Measurements from ENCODE around the gene SIK2.
"Not testable (repeated sequence)": the region's sequence is repeated elsewhere in the genome, so short reads cannot be mapped to it uniquely, and the experiment has no call there.

Gene SIK2

DNA sequence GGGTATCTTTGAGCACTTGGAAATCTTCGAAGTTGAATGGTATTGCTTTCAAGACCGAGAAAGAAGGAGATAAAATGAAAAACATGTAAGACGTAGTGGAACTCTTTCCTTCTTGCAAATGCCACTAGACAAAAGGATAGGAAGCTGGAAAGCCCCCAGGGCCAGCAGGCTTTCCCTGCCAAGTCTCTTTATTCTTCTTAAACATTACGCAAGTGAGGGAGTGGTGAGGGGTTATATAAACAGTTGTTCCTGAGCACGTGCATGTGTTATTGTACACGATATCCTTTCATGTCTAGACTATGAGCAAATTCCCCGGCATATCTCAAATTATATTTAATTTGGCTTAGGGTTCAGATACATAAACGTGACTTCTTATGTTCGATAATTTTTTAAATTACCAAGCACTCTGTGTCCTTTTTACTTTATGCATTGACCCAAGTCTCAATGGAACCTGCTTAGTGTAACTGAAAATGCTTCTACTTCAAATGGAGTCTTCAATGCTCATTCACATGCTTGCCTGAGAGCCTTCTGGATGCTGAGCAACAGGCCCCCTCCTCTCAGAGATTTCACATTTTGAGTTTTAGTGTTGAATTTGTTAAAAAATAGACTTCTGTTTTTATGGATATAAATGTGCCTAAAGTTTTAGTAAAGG is 104.9 kb downstream of the SIK2 start:
- DNase-seq, result no peak

DNA sequence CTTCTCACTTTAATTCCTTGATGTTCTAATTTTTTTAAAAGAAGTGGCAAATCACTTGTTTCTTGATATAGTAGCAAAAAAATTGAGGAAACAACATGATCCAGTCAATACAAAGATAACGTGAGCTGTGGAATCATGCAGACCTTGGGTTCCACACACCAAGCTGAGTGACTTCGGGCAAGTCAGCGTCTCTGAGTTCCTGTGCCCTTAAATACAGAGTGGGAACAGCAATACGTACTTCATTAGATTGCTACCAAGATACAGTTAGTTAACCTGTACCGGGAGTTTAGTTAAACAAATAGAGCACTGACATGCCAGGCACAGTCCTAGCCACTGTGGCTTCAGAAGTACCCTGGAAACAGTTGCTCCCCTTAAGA is 105.4 kb downstream of the SIK2 start:
- DNase-seq, result no peak

DNA sequence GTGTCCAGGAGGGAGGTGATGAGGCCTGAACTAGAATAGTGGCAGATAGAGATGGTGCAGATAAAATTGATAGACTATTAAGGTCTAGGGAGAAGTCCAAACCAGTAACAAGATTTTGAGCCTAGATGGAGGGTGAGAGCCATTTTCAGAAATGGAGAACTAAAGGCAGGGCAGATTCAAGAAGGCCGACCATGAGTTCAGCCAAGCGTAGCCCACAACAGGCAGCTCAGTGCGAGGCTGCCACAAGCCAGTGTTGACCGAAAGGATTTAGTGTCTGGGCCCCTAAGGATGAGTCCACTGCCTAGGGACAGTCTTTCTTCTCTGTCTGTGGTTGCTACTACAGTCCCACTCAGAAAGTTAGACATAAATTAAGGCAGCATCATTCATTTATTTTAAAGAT is 112.3 kb downstream of the SIK2 start:
- no peak for DNase-seq

DNA sequence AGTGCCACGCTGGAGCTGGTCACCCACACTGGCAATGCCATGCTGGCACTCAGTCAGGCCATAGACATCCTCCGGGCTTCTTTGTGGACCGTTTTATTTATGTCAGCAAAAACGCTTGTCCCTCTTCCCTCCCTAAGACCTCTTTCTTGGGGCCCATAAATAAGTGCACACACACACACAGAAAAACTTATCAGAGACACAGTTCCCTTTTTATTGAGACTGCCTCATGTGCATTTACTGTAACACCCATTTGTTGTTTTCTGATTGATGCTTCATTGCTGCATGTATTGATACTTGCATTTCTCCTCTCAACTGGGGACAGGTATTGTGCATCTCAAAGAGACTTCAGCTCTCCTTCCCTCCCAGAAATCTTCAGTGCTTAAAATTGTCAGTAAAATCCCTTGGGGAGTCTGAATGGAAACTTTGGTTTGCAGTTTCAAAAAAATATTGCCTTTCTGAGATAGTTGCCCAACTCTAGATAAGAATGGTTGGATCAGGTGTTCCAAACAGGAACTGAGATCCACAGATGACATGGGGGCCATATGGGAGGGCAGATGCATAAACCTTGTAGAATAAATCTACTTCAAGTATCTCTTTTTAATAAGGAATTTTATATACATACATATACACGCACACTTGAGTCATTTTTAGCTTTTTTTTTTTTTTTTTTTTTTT is 113.0 kb downstream of the SIK2 start:
- no peak for DNase-seq

DNA sequence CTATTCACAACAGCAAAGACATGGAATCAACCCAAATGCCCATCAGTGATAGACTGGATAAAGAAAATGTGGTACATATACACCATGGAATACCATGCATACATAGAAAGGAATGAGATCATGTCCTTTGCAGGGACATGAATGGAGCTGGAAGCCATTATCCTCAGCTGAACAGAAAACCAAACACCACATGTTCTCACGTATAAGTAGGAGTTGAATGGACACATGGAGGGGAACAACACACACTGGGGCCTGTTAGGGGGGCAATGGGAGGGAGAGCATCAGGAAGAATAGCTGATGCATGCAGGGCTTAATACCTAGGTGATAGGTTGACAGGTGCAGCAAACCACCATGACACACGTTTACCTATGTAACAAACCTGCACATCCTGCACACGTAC is 115.4 kb downstream of the SIK2 start:
- not testable (repeated sequence) for DNase-seq

DNA sequence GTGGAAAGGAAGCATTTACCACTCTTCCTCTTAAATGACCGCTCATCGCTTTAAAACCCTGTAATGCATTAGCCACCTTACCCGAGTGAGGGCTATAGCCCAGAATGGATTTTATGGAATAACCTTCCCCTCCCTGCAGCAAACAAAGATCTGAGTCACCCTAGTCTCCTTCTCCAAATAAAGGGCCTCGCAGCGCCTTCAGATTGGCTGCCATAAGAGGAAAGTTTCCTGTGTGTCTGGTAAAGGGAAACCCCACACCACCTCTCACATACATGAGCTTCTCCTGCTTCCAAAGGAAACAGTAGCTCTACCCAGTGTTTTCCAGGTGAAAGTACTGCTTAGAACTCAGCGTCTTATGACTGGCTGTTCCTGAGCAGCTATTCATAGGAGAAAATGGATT is 116.2 kb downstream of the SIK2 start:
- no peak for DNase-seq

DNA sequence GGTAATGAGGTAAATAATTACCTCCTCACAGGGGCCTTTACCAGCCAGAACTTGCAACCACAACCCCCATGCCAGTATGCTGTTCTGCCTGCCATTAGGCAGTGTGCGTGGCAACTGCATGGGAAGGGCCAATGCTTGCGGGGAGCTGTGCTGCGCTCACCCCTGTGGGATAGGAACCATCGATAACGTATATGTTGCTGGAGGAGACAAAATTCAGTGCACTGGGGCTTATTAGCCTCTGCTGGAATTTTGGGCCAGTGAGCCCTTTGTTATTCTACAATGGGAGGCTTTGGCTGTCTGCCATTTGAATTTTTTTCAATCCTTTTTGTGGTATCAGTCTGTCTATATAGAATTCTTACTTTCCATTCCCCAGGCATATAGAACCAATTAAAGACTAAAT is 116.6 kb downstream of the SIK2 start:
- no peak for DNase-seq

DNA sequence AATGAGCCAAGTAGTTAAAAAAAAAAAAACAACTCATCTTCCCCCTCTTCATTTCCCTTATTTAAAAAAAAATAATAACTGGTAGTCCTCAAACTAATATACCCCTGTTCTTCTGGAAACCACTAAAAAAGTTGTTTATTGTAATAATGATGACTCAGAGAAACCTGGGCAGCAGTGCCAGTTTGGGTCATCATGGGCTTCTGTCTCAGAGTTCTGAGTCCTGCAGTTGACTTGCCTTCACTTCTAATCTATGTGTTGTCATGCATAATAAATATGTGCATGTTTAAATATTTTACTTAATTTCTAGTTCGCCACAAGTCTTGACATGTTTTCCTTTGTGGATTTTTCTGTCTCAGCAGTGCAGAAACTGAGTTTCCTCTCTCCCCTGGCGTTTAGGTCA is 117.1 kb downstream of the SIK2 start:
- DNase-seq, result no peak

DNA sequence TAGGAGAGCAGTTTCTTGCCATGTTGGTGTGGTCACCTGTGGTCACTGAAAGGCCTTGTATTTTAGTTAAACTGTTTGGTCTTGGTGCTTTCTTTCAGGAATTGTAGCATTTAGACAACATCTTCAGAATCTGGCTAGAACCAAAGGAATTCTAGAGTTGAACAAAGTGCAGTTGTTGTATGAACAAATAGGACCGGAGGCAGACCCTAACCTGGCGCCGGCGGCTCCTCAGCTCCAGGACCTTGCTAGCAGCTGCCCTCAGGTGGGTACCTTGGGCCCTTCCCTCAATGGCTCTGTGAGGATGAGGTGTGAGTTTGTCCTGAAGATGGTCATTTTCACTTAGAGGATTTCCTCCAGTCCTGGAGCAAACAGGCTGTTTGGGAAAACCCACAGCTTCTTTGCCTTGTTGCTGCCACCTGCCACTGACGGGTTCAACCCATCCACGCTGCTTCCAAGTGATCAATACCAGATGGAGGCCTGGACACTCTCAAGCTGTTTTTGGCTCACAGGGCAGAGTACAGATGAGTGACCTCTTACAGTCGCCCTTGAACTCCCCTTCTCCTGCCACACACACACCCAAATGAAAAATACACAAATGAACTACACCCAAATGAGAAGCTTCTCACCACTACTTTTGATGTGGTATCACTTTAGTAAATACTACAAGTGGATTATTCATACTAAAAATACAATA is 118.7 kb downstream of the SIK2 start:
- no peak for DNase-seq

DNA sequence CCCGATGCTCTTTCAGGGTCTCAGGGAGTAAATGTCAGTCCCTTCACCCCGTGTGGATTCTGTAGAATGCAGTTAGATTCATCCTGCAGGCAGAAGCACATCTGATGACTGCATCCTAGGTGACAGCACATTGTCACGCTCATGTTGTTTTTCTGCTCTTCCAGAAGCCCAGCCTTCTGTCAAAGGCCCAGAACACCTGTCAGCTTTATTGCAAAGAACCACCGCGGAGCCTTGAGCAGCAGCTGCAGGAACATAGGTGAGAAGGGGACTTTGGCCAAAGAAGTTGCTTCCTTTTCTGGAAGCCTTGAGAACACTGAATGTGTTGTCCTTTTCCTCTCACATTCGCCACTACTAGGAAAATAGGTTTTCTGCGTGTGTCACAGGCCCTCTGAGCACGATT is 120.3 kb downstream of the SIK2 start:
- DNase-seq, result no peak

DNA sequence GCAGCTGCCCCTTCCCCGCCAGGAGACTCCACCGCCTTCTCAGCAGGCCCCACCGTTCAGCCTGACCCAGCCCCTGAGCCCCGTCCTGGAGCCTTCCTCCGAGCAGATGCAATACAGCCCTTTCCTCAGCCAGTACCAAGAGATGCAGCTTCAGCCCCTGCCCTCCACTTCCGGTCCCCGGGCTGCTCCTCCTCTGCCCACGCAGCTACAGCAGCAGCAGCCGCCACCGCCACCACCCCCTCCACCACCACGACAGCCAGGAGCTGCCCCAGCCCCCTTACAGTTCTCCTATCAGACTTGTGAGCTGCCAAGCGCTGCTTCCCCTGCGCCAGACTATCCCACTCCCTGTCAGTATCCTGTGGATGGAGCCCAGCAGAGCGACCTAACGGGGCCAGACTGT is 121.3 kb downstream of the SIK2 start:
- no peak for DNase-seq

DNA sequence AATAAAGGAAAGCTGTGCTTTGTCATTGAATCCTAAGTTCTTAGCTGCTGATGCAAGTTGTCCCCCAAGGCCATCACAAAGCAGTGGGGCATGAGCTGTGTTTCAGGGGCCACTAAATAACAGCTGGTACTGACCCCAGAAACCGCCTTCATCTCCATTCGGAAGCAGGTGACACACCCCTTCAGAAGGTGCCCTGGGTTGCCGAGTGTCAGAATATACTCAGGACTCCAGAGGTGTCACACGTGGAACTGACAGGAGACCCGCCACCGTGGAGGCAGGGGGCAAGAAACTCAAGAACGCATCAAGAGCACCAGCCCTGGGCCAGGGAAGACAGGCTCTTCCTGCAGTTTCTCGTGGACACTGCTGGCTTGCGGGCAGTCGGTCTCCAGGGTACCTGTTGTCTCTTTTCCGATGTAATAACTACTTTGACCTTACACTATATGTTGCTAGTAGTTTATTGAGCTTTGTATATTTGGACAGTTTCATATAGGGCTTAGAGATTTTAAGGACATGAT is 122.4 kb downstream of the SIK2 start:
- DNase-seq, result no peak

DNA sequence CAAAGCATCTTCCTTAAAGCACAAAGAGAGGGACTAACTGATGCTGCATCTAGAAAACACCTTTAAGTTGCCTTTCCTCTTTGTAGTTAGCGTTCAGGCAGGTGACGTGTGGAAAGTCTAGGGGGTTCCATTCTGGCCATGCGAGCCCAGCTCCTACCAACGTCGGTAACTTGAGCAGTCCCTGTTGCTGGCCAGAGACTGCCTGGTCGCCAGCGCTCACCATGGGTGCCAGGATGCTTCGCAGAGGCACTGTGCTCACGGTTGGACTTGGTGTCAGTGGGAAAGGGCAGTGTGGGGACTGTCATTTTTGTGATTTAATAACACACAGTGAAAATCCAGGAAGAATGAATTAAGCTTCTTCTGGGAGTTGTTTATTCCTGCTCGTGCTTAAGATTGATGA is 123.4 kb downstream of the SIK2 start:
- no peak for DNase-seq

DNA sequence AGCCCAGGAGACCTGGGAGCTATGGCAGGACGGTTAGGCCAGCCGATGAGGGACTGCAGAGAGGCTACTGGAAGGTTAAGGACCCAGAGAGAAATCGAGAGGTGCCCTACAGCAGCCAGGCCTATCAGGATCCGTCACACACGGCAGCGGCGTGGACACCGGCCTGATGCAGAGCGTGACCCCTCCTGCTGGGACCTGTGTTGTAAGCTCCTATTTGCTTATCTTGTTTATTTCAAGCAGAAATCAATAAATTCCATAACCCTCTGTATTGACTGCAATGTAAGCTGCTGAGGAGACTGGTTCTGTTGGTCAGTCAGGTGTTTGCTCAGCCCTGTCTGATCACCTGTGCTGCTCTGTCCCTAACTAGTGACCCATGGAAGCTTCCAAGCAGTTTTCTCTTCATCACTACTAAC is 124.1 kb downstream of the SIK2 start:
- no peak for DNase-seq

DNA sequence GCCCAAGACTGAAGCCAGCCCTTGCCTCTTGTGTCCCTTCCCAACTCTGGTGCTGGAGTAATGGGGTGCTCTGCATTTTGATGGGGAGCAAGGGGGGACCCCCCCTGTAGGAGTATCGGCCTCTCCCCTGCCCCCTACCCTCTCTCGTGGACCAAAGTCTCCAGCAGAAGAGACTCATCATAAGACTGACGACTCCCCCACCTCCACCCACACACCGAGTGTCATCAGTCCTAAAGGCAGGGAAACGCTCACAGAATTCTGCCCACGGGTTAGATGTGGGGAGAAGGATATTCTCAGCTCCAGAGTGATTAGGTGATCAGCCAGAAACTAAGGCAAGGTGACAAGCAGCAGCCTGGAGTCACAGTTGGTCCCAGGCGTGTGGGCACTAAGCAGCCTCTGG is 125.2 kb downstream of the SIK2 start:
- no peak for DNase-seq

DNA sequence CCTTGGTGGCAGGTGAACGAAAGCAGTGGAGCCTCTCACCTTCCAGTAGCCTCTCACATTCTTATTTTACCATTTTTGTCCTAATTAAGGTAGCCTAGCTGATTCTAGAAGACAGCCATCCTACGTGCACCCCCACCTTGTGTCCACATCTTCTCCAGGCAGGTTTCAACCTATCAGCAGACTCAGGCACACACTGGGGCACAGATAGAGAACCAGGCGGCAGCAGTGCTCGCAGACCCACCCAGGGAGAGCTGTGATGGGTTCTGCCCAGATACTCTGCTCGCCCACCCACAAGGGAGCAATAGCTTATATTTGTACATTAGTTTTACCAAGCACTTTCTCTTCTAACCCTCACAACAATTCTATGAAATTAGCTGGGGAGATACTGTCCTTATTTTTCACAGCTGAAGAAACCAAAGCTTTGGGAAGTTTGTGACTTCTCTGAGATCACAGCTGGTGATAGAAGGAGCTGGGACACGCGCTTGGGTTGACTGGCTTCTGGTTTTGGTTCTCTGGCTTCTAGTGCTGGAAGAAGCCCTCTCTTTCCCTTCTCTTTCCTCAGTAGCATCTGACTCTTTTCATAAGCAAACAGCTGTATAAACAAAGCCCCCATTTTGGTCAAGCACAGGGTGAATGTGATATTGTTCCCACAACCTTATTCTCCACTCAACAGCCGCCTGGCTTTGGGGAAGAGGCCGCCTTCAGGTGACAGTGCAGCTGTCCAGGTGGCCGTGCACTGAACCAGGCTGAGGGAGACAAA is 127.0 kb downstream of the SIK2 start:
- no peak for DNase-seq

DNA sequence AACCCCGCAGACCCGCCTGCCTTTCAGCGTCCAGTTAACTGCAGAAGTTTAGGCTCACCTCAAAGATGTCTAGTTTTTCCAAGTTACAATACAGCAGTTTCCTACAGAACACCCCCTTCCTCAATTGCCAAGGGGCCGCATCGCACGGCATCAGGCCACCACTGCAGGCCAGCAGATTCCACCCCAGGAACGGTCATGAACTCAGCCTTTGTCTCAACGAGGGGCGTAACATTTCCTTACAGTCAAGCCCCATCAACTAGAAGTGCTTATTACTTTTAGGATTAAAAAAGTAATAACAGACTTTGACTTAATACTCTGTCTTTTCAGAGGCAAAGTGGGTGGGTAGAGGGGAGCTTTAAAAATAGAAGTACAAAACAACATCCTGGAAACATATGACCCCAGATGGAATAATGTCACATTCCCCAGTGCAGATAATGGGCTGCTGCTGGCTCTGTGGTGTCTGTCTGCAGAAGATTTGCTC is 127.6 kb downstream of the SIK2 start:
- DNase-seq, result no peak

DNA sequence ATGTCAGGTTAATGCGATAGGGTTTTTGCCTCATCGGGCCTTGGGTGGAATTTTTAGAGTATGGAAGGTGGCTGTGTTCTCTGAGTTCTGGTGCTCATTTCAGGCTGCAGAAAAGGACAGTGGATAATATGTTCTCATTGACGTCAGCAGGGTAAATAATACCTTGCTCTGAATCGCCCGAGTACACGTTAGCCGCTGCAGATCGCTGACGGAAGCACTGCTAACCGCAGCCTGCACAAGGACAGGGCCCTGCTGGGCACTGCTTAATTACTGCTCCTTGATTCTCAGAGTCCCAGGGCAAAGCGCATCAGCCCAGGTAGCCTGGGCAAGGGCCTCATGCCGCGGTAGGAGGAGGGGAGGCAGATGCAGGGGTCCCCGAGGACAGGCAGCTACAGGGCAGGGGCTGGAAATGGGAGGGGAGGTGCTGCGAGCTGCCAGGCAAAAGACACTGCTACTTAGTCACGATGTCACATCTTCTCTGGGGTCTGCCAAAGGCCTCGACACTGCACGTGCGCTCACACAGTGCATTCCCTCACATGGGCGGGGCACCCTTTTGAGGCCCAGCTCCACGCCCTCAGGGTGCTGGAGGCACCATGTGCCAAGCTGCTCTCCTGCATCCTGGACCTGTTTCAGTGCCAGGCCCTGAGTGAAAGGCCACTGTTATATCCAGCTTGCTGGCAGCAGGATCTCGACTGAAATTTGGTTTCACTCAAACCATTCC is 128.8 kb downstream of the SIK2 start:
- DNase-seq, result no peak

DNA sequence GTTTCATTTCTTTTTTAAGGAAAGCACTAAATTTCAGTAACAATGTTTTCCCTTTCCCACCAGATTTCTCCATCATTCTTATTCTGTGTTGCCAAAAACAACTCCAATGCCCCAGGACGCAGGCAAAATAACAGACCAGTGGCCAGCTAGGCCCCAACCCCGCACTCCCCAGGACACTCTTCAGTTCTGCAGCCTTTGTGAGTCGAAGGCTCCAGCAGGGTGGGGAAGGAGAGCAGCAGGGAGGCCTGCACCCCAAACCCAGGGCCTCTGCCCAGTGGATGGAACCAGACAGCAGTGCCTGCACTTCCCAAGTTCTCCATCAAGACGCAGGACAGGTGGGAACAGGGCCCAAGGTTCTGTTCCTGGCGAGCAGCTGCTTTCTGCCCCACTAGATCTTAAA is 129.6 kb downstream of the SIK2 start:
- DNase-seq, result no peak

DNA sequence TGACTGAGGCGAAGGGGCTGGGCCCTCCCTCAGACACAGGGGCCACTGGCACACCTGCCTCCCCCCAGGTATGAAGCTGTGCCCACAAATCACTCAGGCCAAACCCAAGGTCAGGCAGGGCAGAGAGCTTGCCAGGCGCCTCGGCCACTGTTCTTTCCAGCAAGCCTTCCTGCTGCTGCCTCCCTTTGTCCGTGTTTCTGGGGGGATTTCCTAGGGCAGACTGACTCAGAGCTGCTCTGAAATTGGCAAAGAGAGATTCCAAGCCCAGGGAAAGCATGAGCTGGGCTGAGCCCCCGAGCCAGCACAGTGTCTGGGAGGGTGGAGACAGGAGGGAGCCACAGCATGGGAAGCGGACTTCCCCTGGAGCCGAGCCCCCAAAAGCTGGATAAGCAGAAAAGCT is 130.8 kb downstream of the SIK2 start:
- DNase-seq, result no peak

DNA sequence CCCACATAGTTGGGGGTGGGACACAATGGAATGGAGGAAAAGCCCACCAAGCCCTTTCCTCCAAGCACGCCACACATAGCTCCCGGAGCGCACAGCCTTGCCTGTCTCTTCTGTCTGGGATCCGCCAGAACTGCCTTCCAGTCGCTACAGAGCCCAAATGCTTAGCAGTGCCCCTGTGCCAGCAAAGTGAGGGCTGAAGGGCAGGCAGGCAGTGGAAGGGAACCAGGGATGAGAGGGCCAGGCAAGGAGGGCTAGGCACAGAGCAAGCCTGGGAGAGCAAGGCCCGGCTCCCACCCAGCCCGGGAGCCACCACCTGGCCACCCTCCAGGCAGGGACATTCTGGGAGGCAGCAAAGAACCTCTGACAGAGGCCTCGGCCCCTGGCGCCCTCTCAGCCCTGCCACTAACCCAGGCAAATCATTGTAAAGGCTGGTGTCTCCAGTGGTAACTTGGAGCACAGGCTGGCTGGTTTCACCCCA is 131.4 kb downstream of the SIK2 start:
- no peak for DNase-seq

Measured in activated CD4-positive, alpha-beta T cell treated with anti-CD3 and anti-CD28 coated beads for 48 hours (primary cell).